ENCODE data around the gene RNF138.

The RNF138 gene

DNA sequence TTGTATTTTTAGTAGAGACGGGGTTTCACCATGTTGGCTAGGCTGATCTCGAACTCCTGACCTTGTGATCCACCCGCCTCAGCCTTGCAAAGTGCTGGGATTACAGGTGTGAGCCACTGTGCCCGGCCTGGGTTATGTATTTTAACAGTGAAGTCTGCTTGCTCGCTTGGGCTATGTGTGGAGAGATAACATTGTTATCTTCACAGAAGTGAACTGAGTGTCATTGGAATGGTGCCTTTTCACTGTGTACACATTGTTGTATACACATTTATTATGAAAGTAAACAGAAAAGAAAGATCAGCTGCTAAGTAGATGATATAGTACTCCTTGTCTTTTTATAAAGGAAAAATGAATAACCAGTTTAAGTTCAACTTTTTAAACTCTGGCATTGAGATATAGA, 30.4 kb downstream of the RNF138 start:
- H3K4me3 ChIP-seq (ENCODE audit: low read depth, low read length) = no peak overlapping the region
- no peak for TF ChIP-seq CTCF (IDR thresholded peaks at IDR 0.05; ENCODE audit: control insufficient read depth, extremely low read depth, insufficient read depth)
- peak; percentile 97 for DNase-seq (ENCODE audit: low read depth)

DNA sequence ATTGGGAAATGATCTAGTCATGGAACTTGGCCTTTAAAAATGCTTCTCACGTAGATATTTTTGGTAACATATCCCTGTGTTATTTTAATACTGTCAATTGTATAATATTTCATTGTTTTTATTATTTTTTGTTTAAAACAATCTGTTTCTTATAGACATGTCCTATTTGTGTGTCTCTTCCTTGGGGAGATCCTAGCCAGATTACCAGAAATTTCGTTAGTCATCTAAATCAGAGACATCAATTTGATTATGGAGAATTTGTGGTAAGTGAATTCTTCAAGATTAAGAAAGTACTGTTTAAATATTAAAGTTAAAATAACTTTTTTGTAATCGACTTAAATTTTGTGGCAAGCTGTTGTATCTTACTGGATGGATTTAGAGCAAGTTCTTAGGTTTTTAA, 34.9 kb downstream of the RNF138 start:
- TF ChIP-seq CTCF (IDR thresholded peaks at IDR 0.05; ENCODE audit: control insufficient read depth, extremely low read depth, insufficient read depth) = no peak
- H3K4me3 ChIP-seq (ENCODE audit: low read depth, low read length) = no peak overlapping the region
- DNase-seq (ENCODE audit: low read depth) = no peak

DNA sequence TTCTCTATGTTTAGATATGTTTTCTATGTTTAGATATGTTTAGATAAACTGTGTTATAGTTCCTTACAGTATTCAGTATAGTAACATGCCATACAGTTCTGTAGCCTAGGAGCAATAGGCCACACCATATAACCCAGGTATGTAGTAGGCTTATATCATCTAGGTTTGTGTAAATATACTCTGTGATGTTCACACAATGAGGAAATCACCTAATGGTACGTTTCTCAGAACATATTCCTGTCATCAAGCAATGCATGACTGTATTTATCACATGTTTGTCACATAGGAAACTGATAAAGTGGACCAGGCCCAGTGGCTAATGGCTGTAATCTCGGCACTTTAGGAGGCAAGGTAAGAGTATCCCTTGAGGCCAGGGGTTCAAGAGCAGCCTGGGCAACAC, 44.0 kb downstream of the RNF138 start:
- DNase-seq (ENCODE audit: low read depth) = no peak
- TF ChIP-seq CTCF (IDR thresholded peaks at IDR 0.05; ENCODE audit: control insufficient read depth, extremely low read depth, insufficient read depth) = no peak
- H3K4me3 ChIP-seq (ENCODE audit: low read depth, low read length) = no peak overlapping the region

DNA sequence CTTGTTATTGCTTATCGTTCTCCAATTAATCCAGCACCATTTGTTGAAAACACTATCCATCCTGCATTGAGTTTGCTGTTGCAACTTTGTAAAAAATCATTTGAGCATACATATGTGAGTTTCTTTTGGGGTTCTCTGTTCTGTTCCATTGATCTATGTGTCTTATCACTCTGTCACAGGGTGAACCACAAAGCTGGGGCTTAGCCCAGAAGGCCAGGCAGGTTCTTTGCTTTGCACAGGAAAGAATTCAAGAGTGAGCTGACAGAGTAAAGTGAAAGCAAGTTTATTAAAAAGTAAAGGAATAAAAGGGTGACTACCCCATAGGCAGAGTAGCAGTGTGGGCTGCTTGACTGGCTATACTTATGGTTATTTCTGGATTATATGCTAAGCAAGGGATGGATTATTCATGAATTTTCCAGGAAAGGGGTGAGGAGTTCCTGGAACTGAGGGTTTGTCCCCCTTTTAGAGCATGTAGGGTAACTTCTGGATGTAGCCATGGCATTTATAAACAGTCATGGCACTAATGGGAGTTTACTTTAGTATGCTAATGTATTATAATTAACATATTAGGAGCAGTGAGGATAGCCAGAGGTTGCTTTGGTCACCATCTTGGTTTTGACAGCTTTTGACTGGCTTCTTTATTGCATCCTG, 46.8 kb downstream of the RNF138 start:
- no peak for DNase-seq (ENCODE audit: low read depth)
- no peak overlapping the region for H3K4me3 ChIP-seq (ENCODE audit: low read depth, low read length)
- no peak for TF ChIP-seq CTCF (IDR thresholded peaks at IDR 0.05; ENCODE audit: control insufficient read depth, extremely low read depth, insufficient read depth)

DNA sequence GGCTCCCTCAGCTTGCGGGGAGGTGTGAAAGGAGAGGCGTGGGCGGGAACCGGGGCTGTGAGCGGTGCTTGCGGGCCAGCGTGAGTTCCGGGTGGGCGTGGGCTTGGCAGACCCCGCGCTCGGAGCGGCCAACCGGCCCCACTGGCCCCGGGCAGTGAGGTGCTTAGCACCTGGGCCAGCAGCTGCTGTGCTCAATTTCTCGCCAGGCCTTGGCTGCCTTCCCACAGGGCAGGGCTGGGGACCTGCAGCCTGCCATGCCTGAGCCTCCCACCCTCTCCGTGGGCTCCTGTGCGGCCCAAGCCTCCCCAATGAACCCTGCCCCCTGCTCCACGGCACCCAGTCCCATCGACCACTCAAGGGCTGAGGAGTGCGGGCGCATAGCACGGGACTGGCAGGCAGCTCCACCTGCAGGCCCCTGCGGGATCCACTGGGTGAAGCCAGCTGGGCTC, 48.2 kb downstream of the RNF138 start:
- H3K4me3 ChIP-seq (ENCODE audit: low read depth, low read length) = no peak overlapping the region
- DNase-seq (ENCODE audit: low read depth) = no peak
- TF ChIP-seq CTCF (IDR thresholded peaks at IDR 0.05; ENCODE audit: control insufficient read depth, extremely low read depth, insufficient read depth) = no peak

DNA sequence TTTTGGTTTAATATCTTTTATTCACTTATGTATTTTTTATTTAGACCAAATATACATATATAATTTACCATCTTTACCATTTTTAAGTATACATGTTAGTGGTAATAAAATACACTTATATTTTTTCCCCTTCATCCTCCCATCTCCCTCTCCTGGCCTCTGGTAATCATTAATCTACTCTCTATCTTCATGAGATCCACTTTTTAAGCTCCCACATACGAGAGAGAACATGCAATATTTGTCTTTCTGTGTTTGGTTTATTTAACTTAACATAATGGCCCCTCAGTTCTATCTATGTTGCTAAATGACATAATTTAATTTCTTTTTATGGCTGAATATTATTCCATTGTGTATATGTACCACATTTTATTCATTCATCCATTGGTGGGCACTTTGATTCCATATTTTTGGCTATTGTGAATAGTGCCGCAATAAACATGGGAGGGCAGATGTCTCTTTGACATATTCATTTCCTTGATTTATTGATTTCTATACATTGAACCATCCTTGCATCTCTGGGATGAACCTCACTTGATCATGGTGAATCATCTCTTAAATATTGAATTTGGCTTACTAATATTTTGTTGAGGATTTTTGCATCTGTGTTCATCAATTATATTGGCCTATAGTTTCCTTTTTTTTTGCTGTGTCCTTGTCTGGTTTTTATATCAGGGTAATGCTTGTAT, 56.7 kb downstream of the RNF138 start:
- no peak for DNase-seq (ENCODE audit: low read depth)
- no peak overlapping the region for H3K4me3 ChIP-seq (ENCODE audit: low read depth, low read length)
- TF ChIP-seq CTCF (IDR thresholded peaks at IDR 0.05; ENCODE audit: control insufficient read depth, extremely low read depth, insufficient read depth) = no peak

Measured in LNCaP clone FGC (cell line).